ENCODE data around the gene RMRP.
"Not testable (repeated sequence)": the region's sequence is repeated elsewhere in the genome, so short reads cannot be mapped to it uniquely, and the experiment has no call there.

Gene RMRP

DNA sequence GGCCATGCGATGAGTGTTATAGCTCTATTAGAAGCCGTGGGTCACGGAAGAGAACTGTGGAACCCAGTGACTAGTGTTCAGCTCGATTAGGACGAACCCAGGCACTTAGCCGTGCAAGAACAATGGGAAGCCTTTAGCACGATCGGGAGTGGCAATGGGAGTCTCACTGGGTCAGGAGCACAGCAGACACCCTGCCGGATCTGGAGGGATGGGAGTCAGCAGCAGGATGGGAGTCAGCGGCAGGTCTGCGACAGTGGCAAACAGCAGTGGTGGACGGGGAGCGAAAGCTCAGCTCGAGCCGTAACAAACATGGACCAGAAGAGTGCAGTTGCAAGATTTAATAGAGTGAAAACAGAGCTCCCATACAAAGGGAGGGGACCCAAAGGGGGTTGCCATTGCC lies 17.4 kb downstream of the RMRP start:
- not testable (repeated sequence) for DNase-seq

DNA sequence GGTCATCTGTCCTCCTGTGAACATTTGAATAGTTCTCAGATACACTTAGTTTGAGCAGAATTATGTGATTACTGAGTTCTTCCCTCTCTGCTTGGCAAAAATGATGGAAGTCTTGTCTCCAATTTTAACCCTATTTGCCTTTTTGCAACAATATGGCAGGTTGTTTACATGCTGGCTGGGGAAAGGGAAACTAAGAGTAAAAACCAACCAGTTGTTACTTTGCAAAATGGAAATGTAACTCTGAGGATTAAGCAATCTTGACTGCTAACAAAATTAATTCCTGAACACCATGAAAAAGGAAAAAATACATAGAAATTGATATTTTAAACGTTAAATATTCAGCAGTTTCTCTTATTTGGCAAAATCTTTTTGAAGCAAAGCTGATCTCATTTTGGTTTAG lies 18.2 kb downstream of the RMRP start:
- no peak for DNase-seq

DNA sequence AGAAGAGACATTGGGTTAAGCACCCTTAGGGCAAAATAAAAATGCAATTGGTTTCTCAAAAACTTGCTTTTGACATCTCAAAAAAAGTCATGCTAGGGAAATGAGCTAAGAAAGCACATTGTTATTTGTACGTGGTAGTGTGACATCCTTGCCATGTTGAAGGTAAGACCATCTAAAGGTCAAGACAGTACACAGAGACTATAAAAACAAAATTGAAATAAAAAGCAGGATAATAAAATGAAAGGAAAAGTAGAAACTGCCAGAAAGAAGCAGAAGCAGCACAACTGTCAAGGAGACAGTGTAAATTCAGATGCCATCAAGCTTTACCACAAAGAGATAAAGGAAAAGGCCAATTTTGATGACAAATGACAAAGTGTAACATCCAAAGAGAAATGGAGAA lies 18.6 kb downstream of the RMRP start:
- DNase-seq, result not testable (repeated sequence)

DNA sequence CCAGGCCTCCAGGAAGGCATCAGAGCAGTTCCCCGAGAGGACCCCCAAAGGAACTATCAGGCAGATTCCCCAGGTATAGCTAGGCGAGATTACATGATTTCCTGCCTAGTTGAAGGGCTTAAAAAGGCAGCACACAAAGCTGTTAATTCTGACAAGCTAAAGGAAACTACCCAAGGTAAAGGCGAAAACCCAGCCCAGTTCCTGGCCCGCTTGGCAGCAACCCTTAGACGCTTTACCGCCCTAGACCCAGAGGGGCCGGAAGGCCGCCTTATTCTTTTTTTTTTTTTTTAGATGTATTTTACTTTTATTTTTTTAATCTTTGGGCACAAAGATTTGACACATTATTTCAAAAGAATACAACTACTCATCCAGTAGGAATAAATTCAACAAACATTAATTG lies 19.1 kb downstream of the RMRP start:
- DNase-seq, result not testable (repeated sequence)

DNA sequence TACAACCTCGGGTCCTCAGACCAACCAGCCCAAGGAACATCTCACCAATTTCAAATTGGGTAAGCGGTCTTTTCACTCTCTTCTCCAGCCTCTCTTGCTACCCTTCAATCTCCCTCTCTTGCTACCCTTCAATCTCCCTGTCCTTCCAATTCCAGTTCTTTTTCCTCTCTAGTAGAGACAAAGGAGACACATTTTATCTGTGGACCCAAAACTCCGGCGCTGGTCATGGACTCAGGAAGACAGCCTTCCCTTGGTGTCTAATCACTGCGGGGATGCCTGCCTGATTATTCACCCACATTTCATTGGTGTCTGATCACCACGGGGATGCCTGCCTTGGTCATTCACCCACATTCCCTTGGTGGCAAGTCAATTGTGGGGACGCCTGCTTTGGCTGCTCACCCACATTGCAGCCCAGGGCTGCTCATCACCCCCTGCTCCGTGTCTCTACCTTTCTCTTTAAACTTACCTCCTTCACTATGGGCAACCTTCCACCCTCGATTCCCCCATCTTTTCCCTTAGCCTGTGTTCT lies 20.3 kb downstream of the RMRP start:
- not testable (repeated sequence) for DNase-seq

DNA sequence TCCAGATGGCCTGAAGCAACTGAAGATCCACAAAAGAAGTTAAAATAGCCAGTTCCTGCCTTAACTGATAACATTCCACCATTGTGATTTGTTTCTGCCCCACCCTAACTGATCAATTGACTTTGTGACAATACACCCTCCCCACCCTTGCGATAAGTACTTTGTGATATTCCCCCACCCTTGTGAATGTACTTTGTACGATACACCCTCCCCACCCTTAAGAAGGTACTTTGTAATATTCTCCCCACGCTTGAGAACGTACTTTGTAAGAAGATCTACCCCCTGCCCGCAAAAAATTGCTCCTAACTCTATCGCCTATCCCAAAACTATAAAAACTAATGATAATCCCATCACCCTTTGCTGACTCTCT lies 21.0 kb downstream of the RMRP start:
- DNase-seq, result not testable (repeated sequence)

DNA sequence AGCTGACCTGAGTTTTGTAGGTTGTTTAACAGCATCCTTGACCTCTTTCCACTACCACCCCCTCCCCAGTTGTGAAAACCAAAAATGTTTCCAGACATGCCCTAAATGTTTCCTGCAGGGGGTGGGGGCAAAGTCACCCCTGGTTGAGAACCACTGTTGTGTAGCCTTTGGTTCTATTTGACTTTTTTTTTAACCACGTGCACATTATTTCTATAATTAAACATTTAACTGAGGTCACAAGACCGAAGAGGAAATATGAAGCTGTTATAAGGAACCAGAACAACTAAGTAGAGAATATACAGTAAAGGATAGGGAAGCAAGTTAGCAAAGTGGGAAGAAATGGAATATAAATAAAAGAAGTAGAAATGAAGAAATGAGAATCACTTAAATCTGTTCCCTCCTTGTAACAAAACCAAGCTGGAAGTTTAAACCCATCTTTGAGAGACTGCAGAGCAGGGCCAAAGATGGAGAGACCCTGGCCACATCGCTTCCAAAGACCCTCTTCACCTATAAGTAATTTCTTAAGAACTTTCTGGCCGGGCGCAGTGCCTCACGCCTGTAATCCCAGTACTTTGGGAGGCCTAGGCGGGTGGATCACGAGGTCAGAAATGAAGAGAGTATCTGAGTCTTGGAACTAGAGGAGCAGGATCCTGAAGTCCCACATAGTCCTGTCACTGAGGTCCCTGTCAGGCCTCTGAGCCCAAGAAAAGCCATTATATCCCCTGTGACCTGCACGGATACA lies 21.5 kb downstream of the RMRP start:
- DNase-seq, result no peak

DNA sequence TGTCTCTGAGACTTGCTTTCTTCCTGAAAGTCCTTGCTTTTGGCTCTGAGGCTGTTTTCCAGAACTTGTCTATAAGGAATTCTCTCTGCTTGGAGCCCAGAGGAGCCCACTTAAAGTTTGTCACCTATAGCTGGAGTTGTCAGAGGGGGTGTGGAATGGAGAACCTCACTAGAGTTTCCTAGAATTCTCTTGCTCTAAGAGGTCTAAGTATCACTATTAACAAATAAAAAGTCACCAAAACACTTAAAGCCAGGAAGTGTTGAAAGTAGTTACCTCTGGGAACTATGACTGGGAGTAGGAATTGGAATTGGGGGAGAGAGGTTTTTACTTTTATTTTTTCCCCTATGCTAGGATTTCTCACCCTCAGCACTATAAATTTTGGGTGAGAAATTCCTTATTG lies 22.1 kb downstream of the RMRP start:
- no peak for DNase-seq

DNA sequence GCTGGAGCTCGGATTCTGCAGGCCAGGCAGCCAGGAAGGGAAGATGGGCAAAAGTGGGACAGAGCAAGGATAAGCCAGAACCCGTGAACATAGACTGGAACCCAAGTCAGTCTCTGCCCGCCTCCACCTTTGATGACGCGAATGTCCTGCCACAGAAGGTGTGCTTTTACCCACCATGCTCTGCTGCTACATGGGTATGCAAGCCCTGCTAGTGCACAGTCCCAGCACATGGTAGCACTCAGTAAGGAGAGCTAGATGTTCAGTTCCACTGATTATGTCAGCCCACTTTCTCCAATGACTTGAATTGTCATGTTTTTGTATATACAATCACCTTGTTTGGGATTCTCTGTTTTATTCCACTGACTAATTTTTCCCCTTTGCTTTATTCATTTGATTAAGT lies 28.2 kb downstream of the RMRP start:
- DNase-seq, result no peak

DNA sequence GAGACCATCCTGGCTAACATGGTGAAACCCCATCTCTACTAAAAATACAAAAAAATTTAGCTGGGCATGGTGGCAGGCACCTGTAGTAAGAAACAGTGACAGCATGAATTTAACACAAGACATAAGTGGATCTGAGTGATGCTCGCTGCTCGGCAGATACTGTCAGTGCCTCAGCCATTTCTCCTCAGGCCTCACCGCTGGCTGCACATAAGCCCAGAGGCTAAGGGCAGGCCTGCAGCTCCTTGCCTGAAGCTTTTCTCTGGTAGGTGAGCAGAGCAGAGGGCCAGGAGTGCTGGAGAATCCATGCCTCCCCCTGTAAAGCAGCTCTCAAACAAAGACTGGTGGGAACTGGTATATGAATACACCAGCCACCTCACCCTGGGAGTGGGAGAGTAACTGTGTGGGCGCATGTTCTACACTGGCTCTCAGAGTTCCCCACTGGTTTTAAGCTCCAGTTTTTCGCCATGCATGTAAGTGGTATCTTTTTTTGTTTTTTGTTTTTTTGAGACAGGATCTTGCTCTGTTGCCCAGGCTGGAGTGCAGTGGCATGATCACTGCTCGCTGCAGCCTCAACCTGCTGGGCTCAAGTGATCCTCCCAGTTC lies 29.3 kb downstream of the RMRP start:
- no peak for DNase-seq

DNA sequence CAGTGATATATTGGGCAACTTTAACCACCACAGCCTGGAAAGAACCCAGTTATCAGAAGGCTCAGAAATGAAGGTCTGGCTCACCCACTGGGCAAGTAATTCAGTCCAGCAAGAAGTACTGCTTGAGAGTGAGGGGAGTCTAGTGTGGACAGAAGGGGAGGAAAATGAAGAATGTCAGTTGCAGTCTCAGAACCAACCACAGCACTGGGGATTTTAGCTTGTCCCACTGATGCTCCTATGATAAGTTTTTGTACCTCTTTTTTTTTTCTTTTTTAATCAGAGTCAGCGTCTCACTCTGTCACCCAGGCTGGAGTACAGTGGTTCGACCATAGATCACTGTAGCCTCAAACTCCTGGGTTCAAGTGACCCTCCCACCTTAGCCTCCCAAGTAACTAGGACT lies 30.2 kb downstream of the RMRP start:
- no peak for DNase-seq

DNA sequence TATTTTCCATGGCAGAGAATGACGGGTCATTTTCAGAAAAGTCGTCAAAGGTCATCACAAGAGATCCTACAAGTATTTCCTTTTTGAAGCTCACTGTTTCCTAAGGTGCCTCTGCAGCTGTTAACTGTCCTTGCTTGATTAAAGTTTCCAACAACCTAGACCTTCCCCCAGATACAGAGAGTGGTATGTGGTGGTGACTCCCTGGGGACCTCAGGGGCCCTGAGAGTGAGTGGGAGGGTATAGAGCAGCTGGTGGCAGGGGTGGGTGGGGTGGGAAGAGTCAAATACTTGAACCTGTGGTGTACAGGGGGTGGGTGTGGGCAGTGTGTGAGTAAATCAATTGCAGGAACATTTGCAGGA lies 38.0 kb downstream of the RMRP start:
- DNase-seq, result peak; percentile 96

DNA sequence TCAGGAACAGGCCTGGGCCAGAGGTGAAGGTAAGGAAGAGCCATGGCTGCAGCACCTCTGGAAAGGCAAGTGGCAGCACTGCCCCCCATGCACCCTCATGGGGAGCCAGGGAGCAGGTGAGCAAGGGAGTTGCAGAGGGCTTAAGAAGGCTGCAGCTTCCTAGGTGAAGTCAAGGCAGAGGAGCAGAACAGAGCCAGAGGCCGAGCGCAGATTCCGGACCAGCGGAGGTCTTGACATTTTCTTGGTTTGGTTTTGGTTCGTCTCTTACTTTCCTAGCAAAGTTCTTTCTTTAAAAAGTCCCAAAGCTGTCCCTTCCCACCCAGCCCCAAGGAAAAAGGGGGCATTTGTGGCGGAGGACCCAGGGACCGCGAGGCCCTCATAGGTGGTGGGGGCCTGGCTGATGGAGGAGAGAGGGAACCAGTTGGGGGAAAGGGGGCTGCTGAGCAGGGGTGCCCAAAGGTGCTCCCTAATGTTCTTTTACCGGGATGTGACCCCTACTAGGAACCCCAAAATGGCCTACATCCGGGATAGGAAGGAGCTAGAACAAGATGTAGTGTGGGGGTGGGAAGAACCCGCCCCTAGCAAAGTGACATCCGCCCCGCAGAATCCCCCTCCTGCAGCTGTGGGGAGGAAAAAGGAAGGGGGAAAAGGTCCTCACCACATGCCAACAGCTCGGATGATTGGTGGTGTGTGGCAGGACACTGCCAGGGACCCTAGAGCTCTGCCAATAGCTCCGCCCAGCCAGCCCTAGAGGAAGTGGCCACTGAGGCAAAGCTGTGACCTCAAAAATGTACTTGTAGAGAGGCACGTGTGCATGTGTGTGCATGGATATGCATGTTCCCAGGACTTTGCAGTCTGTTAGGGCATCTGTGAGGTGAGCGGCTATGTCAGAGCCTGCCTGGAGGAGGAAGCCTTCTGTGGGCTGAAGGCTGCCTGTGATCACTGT lies 38.7 kb downstream of the RMRP start:
- peak; percentile 97 for DNase-seq

DNA sequence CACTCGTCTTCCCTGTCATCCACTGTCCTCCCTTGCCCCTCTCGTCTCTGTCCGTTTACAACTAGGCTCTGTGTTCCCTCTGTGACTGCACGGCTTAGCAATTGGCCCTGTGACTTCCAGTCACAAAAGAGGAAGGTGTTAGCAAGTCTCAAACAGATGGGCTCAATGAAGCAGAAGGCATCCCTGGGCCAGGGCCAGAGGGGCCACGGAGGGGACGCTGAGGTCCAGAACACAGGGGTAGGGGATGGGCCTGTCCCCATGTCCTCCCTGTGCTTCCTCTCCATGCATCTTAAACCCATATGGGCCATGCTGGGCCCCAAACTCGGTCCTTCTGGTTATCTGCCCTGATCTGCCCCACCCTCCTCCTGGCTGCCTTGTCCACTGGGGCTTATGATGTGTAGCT lies 39.5 kb downstream of the RMRP start, which contains the start of gene CD72:
Gene CD72 (minus strand): TSS at position 89 of the 403 bp plus-strand sequence. CDS start 110 bp downstream, outside the sequence.
- DNase-seq, result peak; percentile 72

DNA sequence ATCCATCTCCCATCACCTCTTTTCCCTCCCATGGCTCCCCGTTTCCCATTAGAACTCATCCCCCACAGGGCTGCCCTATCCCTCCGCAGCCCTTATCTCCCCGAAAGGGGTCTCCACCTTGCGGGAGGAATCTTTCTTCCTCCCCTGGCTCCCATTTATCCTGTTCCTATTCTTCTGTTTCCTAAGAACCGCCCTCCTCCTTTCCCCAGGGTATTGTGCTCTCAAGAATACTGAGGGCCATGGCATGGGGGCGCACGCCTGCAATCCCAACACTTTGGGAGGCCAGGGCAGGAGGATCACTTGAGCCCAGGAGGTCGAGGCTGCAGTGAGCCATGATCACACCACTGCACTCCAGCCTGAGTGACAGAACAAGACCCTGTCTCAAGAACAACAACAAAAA lies 40.3 kb downstream of the RMRP start:
- DNase-seq, result no peak

DNA sequence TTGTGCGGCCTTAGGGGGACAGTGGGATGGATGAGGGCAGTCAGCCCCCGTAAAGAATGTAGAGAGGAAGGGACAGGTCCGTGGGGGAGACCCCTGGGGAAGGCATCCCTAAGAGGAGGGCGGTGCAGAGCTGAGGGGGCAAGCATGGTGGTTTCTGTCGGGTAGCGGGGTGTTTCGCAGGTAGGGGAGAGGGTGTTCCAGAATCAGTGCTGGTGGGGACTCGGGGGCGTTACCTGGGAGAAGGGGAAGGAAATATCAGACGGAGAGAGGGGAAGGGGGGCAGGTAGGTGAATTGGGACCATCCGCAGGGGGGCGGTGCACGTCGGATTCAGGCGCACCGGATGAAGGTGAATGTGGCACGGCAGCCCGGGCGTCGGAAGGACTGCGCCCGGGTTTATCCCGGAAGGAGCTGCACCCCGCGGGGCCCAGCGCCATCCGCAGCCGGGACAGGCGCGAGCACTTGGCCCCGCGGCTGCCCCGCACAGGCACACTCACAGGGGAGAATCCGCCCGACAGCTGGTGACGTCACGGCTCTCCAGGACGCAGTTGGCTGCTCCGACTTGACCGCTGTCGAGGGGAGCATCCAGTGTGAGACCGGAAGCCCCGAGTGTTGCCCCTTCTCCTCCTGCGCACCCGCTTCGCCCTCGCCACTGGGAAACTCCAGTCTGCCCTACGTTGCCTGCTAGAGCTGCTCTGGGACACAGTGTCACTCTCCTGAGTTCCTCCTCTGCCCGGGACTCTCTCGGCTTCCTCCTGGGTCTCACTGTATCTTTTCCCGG lies 40.9 kb downstream of the RMRP start:
- no peak for DNase-seq

DNA sequence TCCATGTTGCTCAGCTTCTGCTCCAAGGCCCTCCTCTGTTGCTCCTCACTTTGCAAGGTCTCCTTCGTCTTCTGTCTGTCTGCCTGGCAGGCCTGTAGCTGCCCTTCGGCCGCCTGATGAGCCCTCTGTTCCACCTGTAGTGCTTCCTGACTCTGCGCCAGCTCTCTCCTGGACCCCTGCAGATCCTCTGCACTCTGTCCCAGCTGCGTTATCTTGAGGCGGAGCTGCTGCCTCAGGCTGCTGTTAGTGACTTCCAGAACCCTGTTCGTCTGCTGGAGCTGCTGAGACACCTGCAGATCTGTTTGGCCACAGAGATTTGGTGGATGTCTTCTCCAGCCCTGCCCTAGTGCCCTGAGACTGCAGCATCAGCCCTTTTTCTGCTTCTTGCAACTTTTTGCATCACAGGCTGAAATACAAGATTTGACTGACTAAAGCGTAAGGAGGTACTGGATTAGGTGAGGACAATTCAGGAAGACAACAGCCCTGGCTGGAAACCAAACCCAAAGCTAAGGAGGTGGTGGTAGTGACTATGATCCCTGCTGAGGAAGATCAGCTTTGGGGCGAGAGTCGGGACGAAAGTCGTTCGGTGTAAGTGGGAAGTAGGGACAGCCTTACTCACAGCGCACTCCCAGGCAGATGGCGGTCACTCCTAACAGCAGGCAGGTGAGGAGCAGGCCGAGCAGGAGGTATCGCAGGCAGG lies 41.7 kb downstream of the RMRP start:
- no peak for DNase-seq

DNA sequence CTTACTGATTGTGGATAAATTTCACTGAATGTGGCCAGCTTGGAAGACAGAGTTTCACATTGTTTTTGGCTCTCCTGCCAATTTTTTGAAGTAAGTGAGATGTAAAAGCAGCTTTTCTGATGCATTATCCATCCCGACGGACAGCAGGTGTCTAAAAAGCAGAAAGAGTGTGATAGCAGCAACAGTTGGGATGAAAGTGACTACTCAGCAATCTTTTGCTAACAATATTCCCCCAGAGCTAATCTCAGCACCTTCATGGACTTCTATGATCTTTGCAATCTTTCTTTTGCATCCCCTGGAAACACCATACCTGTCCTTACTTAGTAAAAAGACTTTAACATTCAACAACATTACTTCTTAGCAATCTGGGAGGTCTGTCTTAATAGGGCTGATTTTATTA lies 45.0 kb downstream of the RMRP start:
- no peak for DNase-seq

DNA sequence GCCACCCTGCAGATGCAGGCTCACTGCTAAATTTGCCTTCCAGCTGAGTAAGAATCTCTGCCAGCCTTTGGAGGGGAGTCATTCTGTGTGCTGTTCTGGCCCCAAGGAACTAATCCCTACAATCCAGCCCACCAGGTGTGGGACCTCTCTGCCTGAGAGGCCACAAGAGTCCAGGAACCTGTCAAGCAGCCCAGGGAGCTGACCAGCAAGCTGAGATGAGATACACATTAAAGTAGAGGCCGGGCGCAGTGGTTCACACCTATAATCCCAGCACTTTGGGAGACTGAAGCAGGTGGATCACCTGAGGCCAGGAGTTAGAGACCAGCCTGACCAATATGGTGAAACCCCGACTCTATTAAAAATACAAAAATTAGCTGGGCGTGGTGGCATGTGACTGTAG lies 45.8 kb downstream of the RMRP start:
- DNase-seq, result not testable (repeated sequence)

DNA sequence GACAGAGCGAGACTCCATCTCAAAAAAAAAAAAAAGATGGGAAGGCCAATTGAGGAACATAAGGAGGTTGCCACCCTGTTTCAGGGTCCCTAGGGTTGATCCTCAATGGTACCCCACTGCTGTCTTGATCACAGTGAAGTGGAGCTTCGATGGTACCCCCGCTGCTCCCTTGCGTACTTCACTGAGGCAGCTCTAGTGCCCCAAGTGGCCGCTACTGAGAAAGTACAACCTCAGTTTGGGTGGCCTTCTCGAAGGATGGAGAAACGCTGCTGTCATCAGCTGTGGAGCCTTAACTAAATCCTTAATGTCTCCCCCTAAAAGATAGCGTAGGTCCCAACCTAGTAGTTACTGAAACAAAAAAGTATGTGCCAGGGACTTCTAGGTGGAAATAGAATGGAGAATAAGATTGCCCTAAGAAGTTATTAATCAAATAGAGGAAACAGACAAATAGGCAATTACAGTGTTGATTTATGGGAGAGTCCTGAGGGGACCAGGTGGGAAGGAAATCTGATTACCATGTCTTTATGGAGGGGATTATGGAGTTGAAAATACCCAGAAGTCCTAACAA lies 46.5 kb downstream of the RMRP start:
- no peak for DNase-seq

DNA sequence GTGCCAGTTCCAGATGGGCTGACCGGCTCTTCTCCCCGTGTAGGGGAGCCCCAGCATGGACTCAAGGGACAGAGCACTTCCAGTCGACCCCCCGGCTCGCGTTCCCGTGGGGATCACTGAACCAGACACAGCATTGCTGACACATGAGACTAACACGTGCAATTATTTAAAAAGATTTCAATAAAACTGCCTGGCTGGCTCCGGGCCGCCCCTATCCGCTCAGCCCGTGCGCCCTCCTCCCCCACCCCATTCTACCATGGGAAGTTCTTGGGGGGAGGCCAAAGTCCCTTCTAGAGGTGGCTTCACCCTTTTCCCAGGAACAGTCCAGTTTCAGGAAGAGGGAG lies 48.0 kb downstream of the RMRP start:
- no peak for DNase-seq
